ENCODE data around the gene NTRK1.

- TF ChIP-seq ZNF274 (IDR thresholded peaks at IDR 0.05; ENCODE audit: low read depth, low read length) (no peak), ZFX (IDR thresholded peaks at IDR 0.05) (no peak), POLR2A (IDR thresholded peaks at IDR 0.05; ENCODE audit: borderline replicate concordance, extremely low read depth, insufficient read depth, insufficient read length) (no peak), EZH2 (IDR thresholded peaks at IDR 0.05) (no peak), YY1 (IDR thresholded peaks at IDR 0.05; ENCODE audit: extremely low read depth, insufficient replicate concordance, low read depth, low read length) (no peak), CTCF (IDR thresholded peaks at IDR 0.05 in 2 of 3, conservative IDR thresholded peaks at IDR 0.05 in 1 of 3; ENCODE audit: borderline replicate concordance in 1 of 3, insufficient read depth in 1 of 3, low read depth in 2 of 3, low read length in 2 of 3) (no peak), SIN3A (IDR thresholded peaks at IDR 0.05; ENCODE audit: low read depth) (no peak), EGR1 (IDR thresholded peaks at IDR 0.05; ENCODE audit: low read depth) (no peak), ATF3 (IDR thresholded peaks at IDR 0.05) (no peak), POLR2AphosphoS5 (IDR thresholded peaks at IDR 0.05; ENCODE audit: low read depth, low read length) (no peak), EZH2phosphoT487 (IDR thresholded peaks at IDR 0.05; ENCODE audit: borderline replicate concordance) (no peak)
Measured at GRCh38 chr1:156899956-156900718, 39.5 kb downstream of the NTRK1 start.

Measured in HCT116 (cell line).